CD4-positive, CD25-positive, alpha-beta regulatory T cell (primary cell): Measurements from ENCODE around the gene NTRK2. TPM values are rescaled to one million over a fixed set of nuclear protein-coding genes. Genes with fewer than 3 reads are reported as not detected.

Experiments used
- ATAC-seq, 2 donors: fragments of 150-1000 bp; cut with Tn5 transposase; one replicate each; pipeline ENCODE4 v1.10.0; 2021; ENCODE audit warnings: low read depth in 2 of 2, moderate number of reproducible peaks in 2 of 2, moderate library complexity in 1 of 2
- DNase-seq, 3 donors: peaks; one replicate each; pipeline versions ENCODE4 v3.0.0 to v3.0.0-alpha.2; 2012 to 2022; ENCODE audit warnings: mixed read lengths in 1 of 3
- H3K27ac ChIP-seq: one replicate; pipeline ENCODE4 v1.7.0; 2013; ENCODE audit warnings: mild to moderate bottlenecking, low read length; ENCODE audit not compliant: insufficient read depth, poor library complexity, severe bottlenecking
- H3K27me3 ChIP-seq: one replicate; pipeline ENCODE4 v1.7.0; 2013; ENCODE audit warnings: low read length; ENCODE audit not compliant: control insufficient read depth, insufficient read depth
- H3K36me3 ChIP-seq: one replicate; pipeline ENCODE4 v1.7.0; 2013; ENCODE audit warnings: mild to moderate bottlenecking, low read length, moderate library complexity; ENCODE audit not compliant: control insufficient read depth, insufficient read depth
- H3K4me1 ChIP-seq: 2 replicates; pipeline ENCODE4 v1.7.0; 2013; ENCODE audit warnings: mild to moderate bottlenecking, low read length; ENCODE audit not compliant: insufficient read depth, control insufficient read depth, poor library complexity, severe bottlenecking
- H3K4me3 ChIP-seq: one replicate; pipeline ENCODE4 v1.7.0; 2013; ENCODE audit warnings: low read depth, mild to moderate bottlenecking, low read length, moderate library complexity
- H3K9me3 ChIP-seq, 2 experiments: 1 replicate in 1 of 2; 2 replicates in 1 of 2; pipeline ENCODE4 v1.7.0; 2013; ENCODE audit warnings: low read length in 2 of 2, mild to moderate bottlenecking in 1 of 2, moderate library complexity in 1 of 2; ENCODE audit not compliant: control insufficient read depth in 2 of 2
- H3K27ac Mint-ChIP-seq, 3 donors: one replicate each; pipeline ENCODE4 v1.8.0; 2020 to 2022; ENCODE audit warnings: mild to moderate bottlenecking in 3 of 3, mixed read lengths in 3 of 3, moderate library complexity in 2 of 3
- H3K27me3 Mint-ChIP-seq: one replicate; pipeline ENCODE4 v1.8.0; 2022; ENCODE audit warnings: mild to moderate bottlenecking, mixed read lengths
- H3K36me3 Mint-ChIP-seq: one replicate; pipeline ENCODE4 v1.8.0; 2020; ENCODE audit warnings: mixed read lengths
- H3K4me1 Mint-ChIP-seq, 4 donors: one replicate each; pipeline ENCODE4 v1.8.0; 2020 to 2022; ENCODE audit warnings: mixed read lengths in 4 of 4, mild to moderate bottlenecking in 1 of 4
- H3K4me3 Mint-ChIP-seq, 4 donors: one replicate each; pipeline ENCODE4 v1.8.0; 2020 to 2022; ENCODE audit warnings: mild to moderate bottlenecking in 4 of 4, mixed read lengths in 4 of 4, moderate library complexity in 3 of 4
- H3K9me3 Mint-ChIP-seq, 7 donors: one replicate each; pipeline ENCODE4 v1.8.0; 2020 to 2022; ENCODE audit warnings: mixed read lengths in 7 of 7, mild to moderate bottlenecking in 3 of 7, moderate library complexity in 2 of 7
- polyA plus RNA-seq, 4 donors: library from polyadenylated mRNA; unstranded; fragments of 300-500 nt; fragmentation: Illumina TruSeq; gene quantifications; one replicate each; pipeline ENCODE4 v1.2.3, GENCODE V29; 2021
- total RNA-seq: library from RNA; stranded (reverse); gene quantifications from one replicate; pipeline ENCODE4 v1.2.3, GENCODE V29; 2022

NTRK2 gene
- total and polyA plus RNA-seq, 5 donors from 2014 or later, result 0.02 to 0.12 TPM; not detected in 3

DNA sequence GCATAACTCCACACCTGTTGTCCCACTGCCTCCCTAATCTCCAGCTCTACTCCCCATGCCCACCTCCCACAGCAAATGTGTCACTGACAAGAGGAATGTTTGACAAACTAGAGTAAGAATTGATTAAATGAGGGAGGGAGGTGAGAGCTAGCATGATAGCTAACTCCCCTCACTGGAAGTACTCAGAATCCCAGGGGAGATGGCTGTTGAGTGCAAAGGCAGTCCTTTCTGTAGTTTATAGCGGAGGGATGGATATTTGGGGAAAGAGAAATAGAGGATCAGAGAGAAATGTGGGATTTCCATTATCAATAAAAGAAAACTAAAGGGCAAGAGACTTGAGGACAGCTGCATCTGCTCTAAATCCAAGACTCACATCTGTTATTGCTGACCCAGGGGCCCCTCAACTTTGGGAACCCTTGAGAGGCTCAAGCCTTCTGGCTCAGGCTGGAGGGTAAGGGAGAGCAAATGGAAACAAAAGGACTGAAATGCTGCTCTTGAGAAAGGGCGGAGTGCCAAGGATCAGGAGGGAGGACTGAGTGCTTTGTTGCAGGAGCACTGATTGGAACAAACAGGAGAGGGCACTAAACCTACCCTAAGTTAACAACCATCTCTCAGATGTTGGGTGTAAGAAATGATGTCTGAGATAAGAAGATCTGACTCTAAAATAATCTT is 372.1 kb downstream of the NTRK2 start:
- no peak overlapping the region for H3K4me3 Mint-ChIP-seq
- Histone ChIP-seq H3K4me1 (no peaks in the 10 kb centered on the region), H3K4me3 (no peak overlapping the region), H3K9me3 (no peaks in the 10 kb centered on the region), H3K27ac (no peak overlapping the region), H3K27me3 (no peaks in the 10 kb centered on the region), H3K36me3 (no peaks in the 10 kb centered on the region)
- H3K9me3 Mint-ChIP-seq, result peaks cover 0 to 2% (median 0%) of the 10 kb centered on the region in 7 donors
- no peaks in the 10 kb centered on the region for H3K36me3 Mint-ChIP-seq
- no peaks in the 10 kb centered on the region for H3K27me3 Mint-ChIP-seq
- no peak overlapping the region for H3K27ac Mint-ChIP-seq
- DNase-seq (no peak), ATAC-seq (no peak)
- H3K4me1 Mint-ChIP-seq, result no peaks in the 10 kb centered on the region

DNA sequence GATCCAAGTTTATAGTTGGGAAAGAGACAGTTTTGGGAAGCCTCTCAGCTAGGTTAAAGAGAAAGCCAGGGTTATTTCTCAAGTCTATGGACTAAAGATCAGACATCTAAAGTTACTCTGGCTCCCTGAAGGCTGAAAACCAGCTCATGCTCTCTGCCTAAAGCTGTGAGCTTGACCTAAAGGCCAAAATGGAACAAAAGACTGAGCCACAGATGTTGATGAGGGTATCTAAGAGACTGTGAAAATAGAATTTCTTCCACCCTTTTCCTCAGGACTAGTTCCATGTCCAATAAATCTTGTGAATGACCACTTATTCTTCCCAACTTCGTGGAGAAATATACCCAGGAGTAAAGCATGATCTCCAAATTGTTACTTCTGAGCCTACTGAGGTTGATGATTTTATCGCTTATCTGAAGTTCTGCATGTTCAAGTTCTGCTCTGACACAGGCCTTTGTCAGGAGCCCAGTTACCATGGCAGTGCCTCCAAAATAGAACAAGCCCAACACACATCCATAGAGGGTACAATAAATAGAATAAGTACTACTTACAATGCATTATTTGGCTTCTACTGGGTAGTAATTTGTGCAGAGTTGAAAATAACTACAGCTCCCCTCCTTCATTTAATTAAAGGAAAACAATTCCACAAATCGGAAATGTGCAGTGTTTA is 373.6 kb downstream of the NTRK2 start:
- H3K36me3 ChIP-seq, result no peaks in the 10 kb centered on the region
- Mint-ChIP-seq H3K27ac (no peak overlapping the region), H3K27me3 (no peaks in the 10 kb centered on the region), H3K36me3 (no peaks in the 10 kb centered on the region), H3K4me1 (no peaks in the 10 kb centered on the region), H3K9me3 (peaks cover 0 to 2% (median 0%) of the 10 kb centered on the region in 7 donors), H3K4me3 (no peak overlapping the region)
- no peaks in the 10 kb centered on the region for H3K9me3 ChIP-seq
- no peak for ATAC-seq
- H3K4me1 ChIP-seq, result no peaks in the 10 kb centered on the region
- H3K27me3 ChIP-seq, result no peaks in the 10 kb centered on the region
- no peak overlapping the region for H3K4me3 ChIP-seq
- DNase-seq, result no peak
- no peak overlapping the region for H3K27ac ChIP-seq

DNA sequence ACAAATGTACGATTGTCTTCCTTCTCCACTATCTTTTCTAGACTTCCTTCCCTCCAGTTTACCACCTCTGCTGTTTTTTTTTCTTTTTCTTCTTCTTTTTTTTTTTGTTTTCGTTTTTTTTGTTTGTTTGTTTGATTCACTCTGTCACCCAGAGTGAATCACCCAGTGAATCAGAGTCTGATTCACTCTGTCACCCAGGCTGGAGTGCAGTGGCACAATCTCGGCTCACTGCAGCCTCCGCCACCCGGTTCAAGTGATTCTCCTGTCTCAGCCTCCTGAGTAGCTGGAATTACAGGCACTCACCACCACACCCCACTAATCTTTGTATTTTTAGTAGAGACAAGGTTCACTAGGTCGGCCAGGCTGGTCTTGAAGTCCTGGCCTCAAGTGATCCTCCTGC is 375.7 kb downstream of the NTRK2 start:
- ATAC-seq (no peak), DNase-seq (no peak)
- no peak overlapping the region for H3K4me3 ChIP-seq
- Mint-ChIP-seq H3K36me3 (no peaks in the 10 kb centered on the region), H3K9me3 (peaks cover 0 to 2% (median 0%) of the 10 kb centered on the region in 7 donors), H3K27ac (no peak overlapping the region), H3K27me3 (no peaks in the 10 kb centered on the region), H3K4me3 (no peak overlapping the region), H3K4me1 (no peaks in the 10 kb centered on the region)
- no peaks in the 10 kb centered on the region for H3K4me1 ChIP-seq
- H3K27ac ChIP-seq, result no peak overlapping the region
- H3K27me3 ChIP-seq, result no peaks in the 10 kb centered on the region
- H3K36me3 ChIP-seq, result no peaks in the 10 kb centered on the region
- no peaks in the 10 kb centered on the region for H3K9me3 ChIP-seq

- ATAC-seq (no peak), DNase-seq (no peak)
- no peaks in the 10 kb centered on the region for H3K4me1 ChIP-seq
- no peak overlapping the region for H3K27ac ChIP-seq
- H3K9me3 ChIP-seq, result no peaks in the 10 kb centered on the region
- no peak overlapping the region for H3K27ac Mint-ChIP-seq
- H3K36me3 ChIP-seq, result no peaks in the 10 kb centered on the region
- no peaks in the 10 kb centered on the region for H3K36me3 Mint-ChIP-seq
- no peaks in the 10 kb centered on the region for H3K27me3 Mint-ChIP-seq
- H3K9me3 Mint-ChIP-seq, result peaks cover 0 to 2% (median 0%) of the 10 kb centered on the region in 7 donors
- no peaks in the 10 kb centered on the region for H3K4me1 Mint-ChIP-seq
- H3K4me3 Mint-ChIP-seq, result no peak overlapping the region
- H3K4me3 ChIP-seq, result no peak overlapping the region
- H3K27me3 ChIP-seq, result no peaks in the 10 kb centered on the region
Observed at GRCh38 chr9:85046475-85046874, 376.9 kb downstream of the NTRK2 start.

GRCh38 chr9:85053206-85053786 is 383.8 kb downstream of the NTRK2 start:
- Histone ChIP-seq H3K27ac (no peak overlapping the region), H3K4me1 (no peaks in the 10 kb centered on the region), H3K36me3 (no peaks in the 10 kb centered on the region), H3K27me3 (no peaks in the 10 kb centered on the region), H3K9me3 (no peaks in the 10 kb centered on the region), H3K4me3 (no peak overlapping the region)
- Mint-ChIP-seq H3K4me3 (no peak overlapping the region), H3K4me1 (no peaks in the 10 kb centered on the region), H3K27ac (no peak overlapping the region), H3K9me3 (peaks cover 0 to 4% (median 0%) of the 10 kb centered on the region in 7 donors), H3K27me3 (no peaks in the 10 kb centered on the region), H3K36me3 (no peaks in the 10 kb centered on the region)
- ATAC-seq, result no peak
- DNase-seq, result no peak

DNA sequence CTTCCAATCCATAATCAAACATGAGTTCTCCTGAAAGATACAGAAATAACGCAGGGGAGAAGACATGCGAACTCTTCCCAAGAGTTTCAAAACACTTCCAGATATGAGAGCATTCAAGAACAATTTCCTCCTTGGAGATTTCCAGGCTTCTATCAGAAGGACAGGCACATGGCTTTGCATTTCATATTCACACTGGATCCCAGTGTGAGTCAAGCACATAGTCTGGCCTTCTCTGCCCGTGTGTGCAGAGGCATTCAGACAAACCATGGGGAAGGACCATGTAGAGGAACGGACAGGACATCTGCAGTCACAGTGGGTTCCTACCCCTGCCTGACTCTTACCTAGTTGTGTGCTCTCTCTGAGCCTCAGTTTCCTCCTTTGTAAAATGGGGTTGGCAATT is 384.5 kb downstream of the NTRK2 start:
- no peaks in the 10 kb centered on the region for H3K4me1 ChIP-seq
- H3K27me3 Mint-ChIP-seq, result no peaks in the 10 kb centered on the region
- H3K27ac Mint-ChIP-seq, result no peak overlapping the region
- no peak overlapping the region for H3K4me3 ChIP-seq
- ATAC-seq (no peak), DNase-seq (no peak)
- H3K27ac ChIP-seq, result no peak overlapping the region
- no peaks in the 10 kb centered on the region for H3K36me3 Mint-ChIP-seq
- no peak overlapping the region for H3K4me3 Mint-ChIP-seq
- no peaks in the 10 kb centered on the region for H3K27me3 ChIP-seq
- H3K9me3 ChIP-seq, result no peaks in the 10 kb centered on the region
- H3K4me1 Mint-ChIP-seq, result no peaks in the 10 kb centered on the region
- H3K36me3 ChIP-seq, result no peaks in the 10 kb centered on the region
- H3K9me3 Mint-ChIP-seq, result peaks cover 0 to 4% (median 0%) of the 10 kb centered on the region in 7 donors

GRCh38 chr9:85055506-85056202 is 386.1 kb downstream of the NTRK2 start:
- Mint-ChIP-seq H3K4me3 (no peak overlapping the region), H3K27me3 (no peaks in the 10 kb centered on the region), H3K27ac (no peak overlapping the region), H3K4me1 (no peaks in the 10 kb centered on the region), H3K36me3 (no peaks in the 10 kb centered on the region), H3K9me3 (peaks cover 0 to 4% (median 0%) of the 10 kb centered on the region in 7 donors)
- H3K4me1 ChIP-seq, result no peaks in the 10 kb centered on the region
- no peak overlapping the region for H3K4me3 ChIP-seq
- no peaks in the 10 kb centered on the region for H3K27me3 ChIP-seq
- no peak overlapping the region for H3K27ac ChIP-seq
- no peak for ATAC-seq
- no peak for DNase-seq
- H3K36me3 ChIP-seq, result no peaks in the 10 kb centered on the region
- no peaks in the 10 kb centered on the region for H3K9me3 ChIP-seq
